ENCODE data around the gene NAT10.
A peak's percentile ranks its signal among the peaks of the same experiment; 100 is the strongest.

The NAT10 gene

GRCh38 chr11:34149274-34149673, 43.8 kb downstream of the NAT10 start:
- DNase-seq (ENCODE audit: low spot score), result no peak
- TF ChIP-seq, protein P1, sequence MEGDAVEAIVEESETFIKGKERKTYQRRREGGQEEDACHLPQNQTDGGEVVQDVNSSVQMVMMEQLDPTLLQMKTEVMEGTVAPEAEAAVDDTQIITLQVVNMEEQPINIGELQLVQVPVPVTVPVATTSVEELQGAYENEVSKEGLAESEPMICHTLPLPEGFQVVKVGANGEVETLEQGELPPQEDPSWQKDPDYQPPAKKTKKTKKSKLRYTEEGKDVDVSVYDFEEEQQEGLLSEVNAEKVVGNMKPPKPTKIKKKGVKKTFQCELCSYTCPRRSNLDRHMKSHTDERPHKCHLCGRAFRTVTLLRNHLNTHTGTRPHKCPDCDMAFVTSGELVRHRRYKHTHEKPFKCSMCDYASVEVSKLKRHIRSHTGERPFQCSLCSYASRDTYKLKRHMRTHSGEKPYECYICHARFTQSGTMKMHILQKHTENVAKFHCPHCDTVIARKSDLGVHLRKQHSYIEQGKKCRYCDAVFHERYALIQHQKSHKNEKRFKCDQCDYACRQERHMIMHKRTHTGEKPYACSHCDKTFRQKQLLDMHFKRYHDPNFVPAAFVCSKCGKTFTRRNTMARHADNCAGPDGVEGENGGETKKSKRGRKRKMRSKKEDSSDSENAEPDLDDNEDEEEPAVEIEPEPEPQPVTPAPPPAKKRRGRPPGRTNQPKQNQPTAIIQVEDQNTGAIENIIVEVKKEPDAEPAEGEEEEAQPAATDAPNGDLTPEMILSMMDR (IDR thresholded peaks at IDR 0.05), result no peak
- Histone ChIP-seq H3K27ac (no peak overlapping the region), H3K4me3 (no peak overlapping the region)

DNA sequence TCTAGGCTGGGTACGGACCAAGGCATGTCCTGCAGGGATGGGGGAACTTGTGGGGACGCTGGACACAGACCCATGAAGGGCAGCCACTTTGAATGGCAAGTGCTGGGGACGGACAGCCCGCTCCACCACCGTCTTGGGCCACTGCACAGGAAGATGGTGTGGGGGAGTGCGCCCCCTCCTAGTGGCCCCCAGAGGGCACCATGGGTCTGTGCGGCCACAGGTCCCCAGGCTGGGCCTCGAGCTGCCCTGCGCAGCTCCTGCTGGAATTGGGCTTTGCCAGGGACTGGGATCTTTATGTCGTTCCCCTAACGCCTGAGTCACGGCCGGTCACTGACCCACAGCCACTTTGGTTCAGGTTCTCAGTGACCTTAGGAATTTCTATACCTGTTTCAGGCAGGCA, 44.4 kb downstream of the NAT10 start:
- TF ChIP-seq, protein P1 (IDR thresholded peaks at IDR 0.05), result no peak
- H3K27ac ChIP-seq, result no peak overlapping the region
- no peak for DNase-seq (ENCODE audit: low spot score)
- H3K4me3 ChIP-seq, result no peak overlapping the region

DNA sequence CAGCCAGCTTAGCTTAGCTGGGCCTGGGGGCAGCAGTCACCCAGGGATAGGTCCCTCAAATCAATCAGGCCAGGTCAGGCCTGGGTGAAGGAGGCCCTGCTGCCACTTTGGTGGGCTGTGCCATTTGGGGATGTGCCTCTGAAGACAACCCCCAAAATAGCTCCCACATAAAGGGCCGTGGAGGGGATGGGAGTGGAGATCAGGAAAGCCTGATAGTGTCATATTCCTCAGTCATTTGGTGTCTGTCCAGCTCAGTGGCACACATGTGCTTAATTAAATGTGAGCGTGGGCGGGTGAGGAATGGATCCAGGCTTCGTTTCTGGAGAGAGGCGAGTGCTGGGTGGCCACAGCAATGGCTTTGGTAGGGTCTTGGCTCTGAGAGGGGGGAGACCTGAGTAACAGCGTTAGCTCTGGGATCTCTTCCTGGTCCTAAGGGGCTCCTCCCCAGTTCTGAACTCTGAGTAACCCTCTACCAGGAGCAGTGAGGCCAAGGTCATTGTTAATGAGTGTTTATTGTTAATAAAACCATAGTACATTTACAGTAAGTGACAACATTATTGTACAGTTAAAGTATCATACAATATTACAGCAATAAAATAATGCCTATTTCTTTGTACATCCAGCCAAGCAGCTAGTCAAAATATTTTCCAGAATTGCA, 45.2 kb downstream of the NAT10 start:
- TF ChIP-seq, protein P1 (IDR thresholded peaks at IDR 0.05), result no peak
- no peak for DNase-seq (ENCODE audit: low spot score)
- Histone ChIP-seq H3K4me3 (no peak overlapping the region), H3K27ac (no peak overlapping the region)

DNA sequence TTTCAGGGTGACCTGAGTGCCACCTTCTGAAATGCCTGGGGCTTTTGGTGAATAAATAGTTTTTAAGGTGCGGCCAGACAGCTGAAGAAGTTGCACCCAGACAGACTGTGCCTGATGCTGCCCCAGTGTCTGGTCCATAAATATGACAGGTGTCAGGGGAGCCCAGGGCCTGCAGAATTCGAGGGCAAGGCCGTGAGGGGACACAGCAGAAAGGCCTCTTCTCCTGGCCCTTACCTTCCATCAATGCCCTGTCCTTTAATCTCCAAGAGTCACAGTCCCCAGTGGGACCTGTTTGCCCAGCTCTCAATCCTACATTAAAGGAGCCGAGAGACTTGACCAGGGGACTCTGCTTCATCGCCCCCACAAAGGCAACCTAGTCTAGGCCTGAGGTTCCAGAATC, 45.7 kb downstream of the NAT10 start:
- TF ChIP-seq, protein P1 (IDR thresholded peaks at IDR 0.05), result no peak
- Histone ChIP-seq H3K4me3 (no peak overlapping the region), H3K27ac (no peak overlapping the region)
- no peak for DNase-seq (ENCODE audit: low spot score)

DNA sequence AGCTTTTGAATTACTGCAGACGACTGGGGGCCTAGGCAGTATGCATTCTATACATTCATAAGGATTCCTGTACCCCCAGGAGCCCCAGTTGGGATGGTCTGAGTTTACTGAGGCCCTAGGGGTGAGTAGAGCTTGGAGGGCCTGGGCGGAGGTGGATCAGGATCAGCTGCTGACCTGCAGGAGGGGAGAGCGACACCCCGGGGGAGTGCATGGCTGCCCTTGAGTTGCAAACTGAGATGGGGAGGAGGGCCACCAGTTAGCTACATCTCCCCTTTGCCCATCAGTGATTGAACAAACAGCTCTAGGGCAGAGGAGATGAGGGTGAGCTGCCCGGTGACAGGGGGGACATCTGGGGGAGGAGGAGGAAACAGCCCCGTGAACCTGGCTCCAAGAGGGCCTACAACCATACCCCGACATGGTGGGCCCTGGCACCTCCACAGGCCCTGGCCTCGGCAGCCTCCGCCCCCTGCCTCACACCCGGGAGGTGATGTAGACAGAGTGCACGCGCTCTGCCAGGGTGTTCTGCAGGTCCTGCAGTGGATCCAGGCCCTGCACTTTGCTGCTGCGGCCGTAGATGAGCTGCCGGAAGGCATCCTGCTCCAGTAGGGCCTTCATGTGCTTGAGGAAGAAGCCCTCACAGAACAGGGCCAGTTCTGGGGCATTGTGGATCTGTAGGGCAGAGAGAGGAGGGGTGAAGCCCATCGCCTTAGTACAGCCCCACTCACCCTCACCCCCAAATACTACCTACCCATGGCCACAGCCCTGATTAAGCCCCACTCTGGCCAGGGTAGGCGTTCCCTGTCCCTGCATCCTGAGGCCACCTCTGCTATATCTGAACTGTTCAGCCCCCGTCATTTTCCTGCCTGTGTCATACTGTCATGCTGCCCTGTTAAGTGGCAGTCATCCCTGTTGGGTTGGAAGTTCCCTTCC, 46.8 kb downstream of the NAT10 start:
- DNase-seq (ENCODE audit: low spot score), result no peak
- Histone ChIP-seq H3K4me3 (no peak overlapping the region), H3K27ac (no peak overlapping the region)
- TF ChIP-seq, protein P1 (IDR thresholded peaks at IDR 0.05), result no peak

GRCh38 chr11:34154059-34154875, 48.8 kb downstream of the NAT10 start:
- TF ChIP-seq, protein P1 (IDR thresholded peaks at IDR 0.05), result no peak
- Histone ChIP-seq H3K4me3 (no peak overlapping the region), H3K27ac (peak overlapping the region; percentile 58 to 82)
- DNase-seq (ENCODE audit: low spot score), result no peak

All from coronary artery (tissue), 2 donors.